GM23248 (cell line): Measurements from ENCODE around the gene RHBDF1. TPM values are rescaled to one million over a fixed set of nuclear protein-coding genes. Genes with fewer than 3 reads are reported as not detected.

Experiments used
- DNase-seq: peaks from one replicate; pipeline ENCODE4 v3.0.0-alpha.2; 2015
- H2AFZ ChIP-seq: fragments of 200-600 bp; sonication (generic); 2 replicates; pipeline ENCODE4 v1.6.1; 2016; ENCODE audit warnings: antibody characterized with exemption
- H3F3A ChIP-seq: fragments of 200-600 bp; sonication (generic); 2 replicates; pipeline ENCODE4 v1.6.1; 2016; ENCODE audit warnings: mild to moderate bottlenecking, antibody characterized with exemption, mixed run types; ENCODE audit not compliant: insufficient read depth
- H3K27ac ChIP-seq: fragments of 200-600 bp; sonication (generic); 2 replicates; pipeline ENCODE4 v1.5.1; 2016; ENCODE audit warnings: mild to moderate bottlenecking
- H3K27me3 ChIP-seq: fragments of 200-600 bp; sonication (generic); replicated peaks from 2 replicates; pipeline ENCODE4 v1.6.1; 2016; ENCODE audit warnings: mild to moderate bottlenecking; ENCODE audit not compliant: insufficient read depth
- H3K36me3 ChIP-seq: fragments of 200-600 bp; sonication (generic); 2 replicates; pipeline ENCODE4 v1.6.1; 2016; ENCODE audit warnings: low read depth, mild to moderate bottlenecking
- H3K4me1 ChIP-seq: fragments of 200-600 bp; sonication (generic); 2 replicates; pipeline ENCODE4 v1.6.1; 2016; ENCODE audit warnings: mild to moderate bottlenecking; ENCODE audit not compliant: insufficient read depth
- H3K4me2 ChIP-seq: fragments of 200-600 bp; sonication (generic); one replicate; pipeline ENCODE4 v1.6.1; 2016; ENCODE audit warnings: mild to moderate bottlenecking; ENCODE audit not compliant: unreplicated experiment
- H3K4me3 ChIP-seq: fragments of 200-600 bp; sonication (generic); 2 replicates; pipeline ENCODE4 v1.5.1; 2016; ENCODE audit warnings: mild to moderate bottlenecking
- H3K79me2 ChIP-seq: fragments of 200-600 bp; sonication (generic); 2 replicates; pipeline ENCODE4 v1.6.1; 2016; ENCODE audit warnings: mild to moderate bottlenecking; ENCODE audit not compliant: insufficient read depth
- H3K9ac ChIP-seq: fragments of 200-600 bp; sonication (generic); 2 replicates; pipeline ENCODE4 v1.6.1; 2016; ENCODE audit warnings: mild to moderate bottlenecking
- H3K9me2 ChIP-seq: fragments of 200-600 bp; sonication (generic); 2 replicates; pipeline ENCODE4 v1.6.1; 2016; ENCODE audit warnings: mixed run types, mild to moderate bottlenecking, moderate library complexity; ENCODE audit not compliant: insufficient read depth
- H3K9me3 ChIP-seq: fragments of 200-600 bp; sonication (generic); one replicate; pipeline ENCODE4 v1.6.1; 2017; ENCODE audit warnings: low read depth
- H4K20me1 ChIP-seq: fragments of 200-600 bp; sonication (generic); 2 replicates; pipeline ENCODE4 v1.6.0; 2016; ENCODE audit not compliant: insufficient read depth
- EZH2 ChIP-seq: fragments of 200-600 bp; sonication (generic); IDR thresholded peaks from 2 replicates; pipeline ENCODE4 v1.6.1; 2018; ENCODE audit warnings: antibody characterized with exemption, mild to moderate bottlenecking; ENCODE audit not compliant: insufficient read depth, poor library complexity, severe bottlenecking
- EZH2phosphoT487 ChIP-seq: fragments of 200-600 bp; sonication (generic); IDR thresholded peaks from 2 replicates; pipeline ENCODE4 v1.6.1; 2018; ENCODE audit warnings: antibody characterized with exemption, moderate library complexity, mild to moderate bottlenecking, low read depth; ENCODE audit not compliant: insufficient read depth
- WGBS, 2 experiments: methylation state at CpG; one replicate each; pipeline ENCODE4 v1.1.6; 2015 to 2017; ENCODE audit warnings: low lambda C conversion rate in 2 of 2, low coverage in 1 of 2; ENCODE audit errors: missing lambda C conversion rate in 2 of 2; 5-methylcytosine and 5-hydroxymethylcytosine counted together
- in situ Hi-C: fragments of 300-500 bp; cut with MboI; formaldehyde crosslinking; loops from 2 replicates; pipeline ENCODE4 v1.15.0; 2020
- polyA plus RNA-seq: library from polyadenylated mRNA; unstranded; fragments of >200 nt; fragmentation: Nextera tagmentation; extraction: Ambion mirVana; gene quantifications from 2 replicates; pipeline ENCODE4 v1.2.1, GENCODE V29; 2016
- total RNA-seq: library from RNA; depleted of rRNA; stranded (reverse); fragments of >200 nt; shearing (Covaris generic); gene quantifications from 2 replicates; pipeline ENCODE4 v1.2.3, GENCODE V29; 2014

RHBDF1 gene
- total and polyA plus RNA-seq, 2 experiments from 2014 or later: 61.7 to 62.6 TPM

DNA sequence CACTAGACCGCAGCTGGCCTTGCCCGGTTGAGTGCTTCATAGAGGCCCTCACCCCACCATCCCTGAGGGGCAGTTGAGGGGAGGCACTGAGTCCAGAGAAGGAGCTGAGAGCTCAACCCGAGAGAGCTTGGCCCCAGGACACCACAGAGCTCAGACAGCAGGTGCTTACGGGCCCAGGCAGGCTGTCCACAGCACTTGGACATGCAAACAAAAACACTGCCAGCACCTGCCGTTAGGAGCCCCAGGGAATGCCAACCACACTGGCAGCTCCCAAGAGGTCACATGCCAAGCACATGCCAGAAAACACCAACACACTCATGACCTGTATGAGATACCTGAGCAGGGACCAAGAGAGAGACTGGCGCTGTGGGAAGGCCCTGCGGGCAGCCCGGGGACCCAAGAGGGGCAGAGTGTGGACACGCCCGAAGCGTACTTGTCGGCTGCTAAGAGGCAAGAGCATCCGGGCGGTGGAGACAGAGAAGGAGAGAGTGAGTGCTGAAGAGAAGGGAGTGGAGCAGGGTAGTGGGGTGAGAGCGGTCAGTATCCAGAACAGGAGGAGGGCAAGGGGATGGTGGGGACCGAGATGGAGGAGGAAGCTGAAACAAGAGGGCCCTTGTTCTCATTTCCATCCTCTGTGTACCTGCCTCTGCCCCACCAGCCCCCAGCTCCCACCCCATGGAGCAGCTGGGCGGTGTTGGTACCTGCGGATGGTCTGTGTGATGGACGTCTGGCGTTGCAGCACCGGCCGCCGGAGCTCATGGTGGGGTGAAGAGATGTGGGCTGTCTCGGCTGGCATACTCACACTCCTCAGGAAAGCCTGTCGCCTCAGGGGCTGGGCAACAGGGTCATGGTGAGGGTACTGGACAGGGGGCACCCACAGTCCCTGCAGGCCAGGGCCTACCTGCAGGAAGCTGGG lies 8.2 kb downstream of the RHBDF1 start:
- Histone ChIP-seq H3F3A (no peaks in the 10 kb centered on the region), H3K9ac (no peak overlapping the region), H4K20me1 (peaks cover 4% of the 10 kb centered on the region; the same call in 1 of the 2 replicates), H3K36me3 (peaks cover 2% of the 10 kb centered on the region; the same call in 1 of the 2 replicates), H3K9me3 (no peaks in the 10 kb centered on the region), H3K27me3 (no peaks in the 10 kb centered on the region), H3K4me2 (no peak overlapping the region), H3K9me2 (no peaks in the 10 kb centered on the region), H3K4me1 (peaks cover 8% of the 10 kb centered on the region), H2AFZ (no peak overlapping the region), H3K4me3 (no peak overlapping the region), H3K27ac (no peak overlapping the region), H3K79me2 (peaks cover 45% of the 10 kb centered on the region)
- DNase-seq: no peak
- in situ Hi-C loops: no loop called here
- WGBS, 2 experiments: 86 to 93% methylated on average over 24 to 25 of the region's 25 CpGs
- TF ChIP-seq EZH2: no peak
- no peak for TF ChIP-seq EZH2phosphoT487

DNA sequence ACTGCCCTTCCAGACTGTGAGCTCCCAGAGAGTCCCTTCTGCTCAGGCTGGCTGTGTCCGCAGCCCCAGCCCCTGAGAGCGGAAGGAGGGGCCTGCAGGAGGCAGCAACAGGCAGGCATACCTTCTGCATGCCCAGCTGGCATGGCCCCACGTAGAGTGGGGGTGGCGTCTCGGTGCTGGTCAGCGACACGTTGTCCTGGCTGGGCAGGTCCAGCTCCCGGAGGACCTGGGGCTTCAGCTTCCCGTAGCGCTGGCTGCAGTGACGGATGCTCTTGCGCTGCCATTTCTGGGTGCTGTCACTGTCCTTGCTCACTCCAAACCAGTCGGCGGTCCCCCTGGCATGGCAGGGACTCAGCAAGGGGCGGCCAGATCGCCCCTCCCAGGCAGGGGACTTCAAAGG lies 9.0 kb downstream of the RHBDF1 start:
- Histone ChIP-seq H3K27me3 (no peaks in the 10 kb centered on the region), H3K79me2 (peaks cover 37% of the 10 kb centered on the region), H3K27ac (no peak overlapping the region), H3K4me3 (no peak overlapping the region), H4K20me1 (peaks cover 4% of the 10 kb centered on the region; the same call in 1 of the 2 replicates), H3K4me1 (peaks cover under 1% of the 10 kb centered on the region; the same call in 1 of the 2 replicates), H3K9me3 (no peaks in the 10 kb centered on the region), H3F3A (no peaks in the 10 kb centered on the region), H3K36me3 (peaks cover 8% of the 10 kb centered on the region; the same call in 1 of the 2 replicates), H3K9ac (no peak overlapping the region), H2AFZ (no peak overlapping the region), H3K9me2 (no peaks in the 10 kb centered on the region), H3K4me2 (no peak overlapping the region)
- TF ChIP-seq EZH2phosphoT487 (no peak), EZH2 (no peak)
- in situ Hi-C loops: no loop called here
- DNase-seq: no peak
- WGBS, 2 experiments: 93 to 96% methylated on average over 10 to 16 of the region's 16 CpGs

- Histone ChIP-seq H3K79me2 (peaks cover 32% of the 10 kb centered on the region), H3F3A (no peaks in the 10 kb centered on the region), H3K4me3 (no peak overlapping the region), H3K9me2 (no peaks in the 10 kb centered on the region), H3K27me3 (no peaks in the 10 kb centered on the region), H3K4me1 (no peaks in the 10 kb centered on the region), H3K9me3 (no peaks in the 10 kb centered on the region), H2AFZ (no peak overlapping the region), H3K4me2 (no peak overlapping the region), H3K9ac (no peak overlapping the region), H3K27ac (no peak overlapping the region), H3K36me3 (peaks cover 13% of the 10 kb centered on the region; the same call in 1 of the 2 replicates), H4K20me1 (peaks cover 4% of the 10 kb centered on the region; the same call in 1 of the 2 replicates)
- in situ Hi-C loops: no loop called here
- no peak for DNase-seq
- no peak for TF ChIP-seq EZH2phosphoT487
- no peak for TF ChIP-seq EZH2
- WGBS, 2 experiments: 97 to 99% methylated on average over 21 of the region's 21 CpGs
These were observed 9.5 kb downstream of the RHBDF1 start for GRCh38 chr16:62968-63391.

DNA sequence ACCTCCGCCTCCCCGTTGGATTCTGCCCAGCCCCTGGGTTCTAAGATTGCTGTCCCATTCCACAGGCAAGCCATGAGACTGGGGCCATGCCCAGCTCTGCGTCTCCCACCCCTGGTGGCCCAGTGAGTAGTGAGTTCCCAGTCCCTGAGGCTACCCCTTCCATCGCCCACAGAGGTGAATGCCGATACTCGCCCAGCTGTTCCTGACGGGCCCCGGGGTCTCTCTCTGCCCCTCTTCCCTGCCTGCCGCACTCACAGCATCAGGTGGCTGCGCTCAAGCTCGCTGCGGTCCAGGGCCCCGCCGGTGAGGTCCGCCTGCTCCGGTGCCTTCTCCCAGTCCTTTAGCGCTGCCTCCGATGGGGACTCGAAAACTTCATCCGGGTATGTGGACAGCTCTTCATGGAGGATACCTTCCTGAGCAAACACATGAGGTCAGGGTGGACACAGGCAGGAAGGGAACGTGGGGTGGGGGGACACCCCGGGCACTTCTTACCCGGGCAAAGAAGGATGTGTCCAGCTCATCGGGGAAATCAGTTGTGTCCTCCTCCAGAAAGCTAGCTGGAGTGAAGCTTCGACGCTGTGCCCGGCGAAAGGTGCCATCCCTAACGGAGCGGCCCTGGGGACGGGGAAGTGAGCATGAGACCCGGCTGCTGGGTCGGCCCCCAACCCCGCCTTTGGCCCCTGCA lies 10.0 kb downstream of the RHBDF1 start:
- no peaks in the 10 kb centered on the region for H3K9me3 ChIP-seq
- in situ Hi-C loops: no loop called here
- WGBS, 2 experiments: 94 to 97% methylated on average over 31 to 34 of the region's 34 CpGs
- peaks cover 4% of the 10 kb centered on the region; the same call in 1 of the 2 replicates for H4K20me1 ChIP-seq
- DNase-seq: no peak
- no peak overlapping the region for H3K9ac ChIP-seq
- peaks cover 26% of the 10 kb centered on the region for H3K79me2 ChIP-seq
- H3K27me3 ChIP-seq: no peaks in the 10 kb centered on the region
- no peaks in the 10 kb centered on the region for H3K9me2 ChIP-seq
- H3K4me2 ChIP-seq: no peak overlapping the region
- H2AFZ ChIP-seq: no peak overlapping the region
- no peaks in the 10 kb centered on the region for H3F3A ChIP-seq
- no peak overlapping the region for H3K27ac ChIP-seq
- no peaks in the 10 kb centered on the region for H3K4me1 ChIP-seq
- TF ChIP-seq EZH2phosphoT487 (no peak), EZH2 (no peak)
- no peak overlapping the region for H3K4me3 ChIP-seq
- peaks cover 13% of the 10 kb centered on the region; the same call in 1 of the 2 replicates for H3K36me3 ChIP-seq
